Stomach smooth muscle (tissue), 2 donors: ENCODE results near the gene LEMD1.

ENCODE experiments used
- H3K27ac ChIP-seq: one replicate; pipeline ENCODE4 v1.7.0; 2013; ENCODE audit warnings: mild to moderate bottlenecking, low read length, inconsistent platforms
- H3K27me3 ChIP-seq, 2 donors: one replicate each; pipeline ENCODE4 v1.7.0; 2013; ENCODE audit warnings: low read length in 2 of 2; ENCODE audit not compliant: insufficient read depth in 2 of 2, control insufficient read depth in 1 of 2
- H3K36me3 ChIP-seq, 2 donors: one replicate each; pipeline ENCODE4 v1.7.0; 2013; ENCODE audit warnings: low read length in 2 of 2; ENCODE audit not compliant: control insufficient read depth in 2 of 2, insufficient read depth in 2 of 2
- H3K4me1 ChIP-seq: one replicate; pipeline ENCODE4 v1.7.0; 2013; ENCODE audit warnings: low read length; ENCODE audit not compliant: control insufficient read depth, insufficient read depth
- H3K4me3 ChIP-seq, 2 donors: one replicate each; pipeline ENCODE4 v1.7.0; 2013; ENCODE audit warnings: low read length in 2 of 2
- H3K9ac ChIP-seq, 2 donors: one replicate each; pipeline ENCODE4 v1.7.0; 2013; ENCODE audit warnings: low read length in 2 of 2, mild to moderate bottlenecking in 1 of 2
- H3K9me3 ChIP-seq, 2 donors: one replicate each; pipeline ENCODE4 v1.7.0; 2013; ENCODE audit warnings: low read length in 2 of 2; ENCODE audit not compliant: control insufficient read depth in 2 of 2
- donor health status: healthy.
- donor health status: Pancreatic carcinoma.

The LEMD1 gene

DNA sequence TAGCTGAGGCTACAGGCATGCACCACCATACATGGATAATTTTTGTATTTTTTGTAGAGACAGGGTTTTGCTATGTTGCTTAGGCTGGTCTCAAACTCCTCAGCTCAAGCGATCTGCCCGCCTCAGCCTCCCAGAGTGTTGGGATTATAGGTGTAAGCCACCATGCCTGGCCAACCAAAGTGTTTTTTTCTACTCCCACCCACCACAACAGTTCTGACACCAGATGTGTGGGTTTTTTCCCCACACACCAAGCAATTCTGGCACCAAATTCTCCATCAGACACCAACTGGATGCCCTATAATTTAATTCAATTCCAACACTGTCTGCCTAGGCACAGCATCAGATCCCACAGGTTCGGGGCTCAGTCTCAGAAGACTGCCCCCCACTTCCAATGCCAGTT lies 44.5 kb downstream of the LEMD1 start:
- H3K27ac ChIP-seq = no peak overlapping the region
- peaks cover 2 to 15% of the 10 kb centered on the region in 2 donors for H3K27me3 ChIP-seq
- H3K9me3 ChIP-seq = no peaks in the 10 kb centered on the region

DNA sequence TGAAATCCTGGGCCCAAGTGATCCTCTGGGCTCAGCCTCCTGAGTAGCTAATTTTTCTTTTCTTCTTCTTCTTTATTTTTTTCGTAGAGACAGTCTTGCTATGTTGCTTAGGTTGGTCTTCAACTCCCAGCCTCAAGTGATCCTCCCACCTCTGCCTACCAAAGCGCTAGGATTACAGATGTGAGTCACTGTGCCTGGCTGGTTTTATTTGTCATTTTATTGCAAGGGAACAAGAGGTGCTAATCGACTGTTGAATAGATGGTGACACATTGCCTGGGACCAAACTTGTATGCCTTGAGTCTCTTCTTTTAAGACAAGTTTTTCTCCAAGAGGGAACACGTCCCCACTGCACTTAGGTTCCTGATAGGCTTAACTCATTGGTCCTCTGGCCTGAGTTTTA lies 45.1 kb downstream of the LEMD1 start:
- Histone ChIP-seq H3K4me1 (peaks cover 3% of the 10 kb centered on the region), H3K27me3 (peaks cover 2 to 18% of the 10 kb centered on the region in 2 donors), H3K36me3 (no peaks in the 10 kb centered on the region), H3K9me3 (no peaks in the 10 kb centered on the region), H3K4me3 (no peak overlapping the region), H3K9ac (no peak overlapping the region), H3K27ac (no peak overlapping the region)

More for the DNA sequence above, 44.5 kb downstream of the LEMD1 start:
- H3K4me3 ChIP-seq = no peak overlapping the region
- no peaks in the 10 kb centered on the region for H3K36me3 ChIP-seq
- peaks cover 3% of the 10 kb centered on the region for H3K4me1 ChIP-seq
- no peak overlapping the region for H3K9ac ChIP-seq

DNA sequence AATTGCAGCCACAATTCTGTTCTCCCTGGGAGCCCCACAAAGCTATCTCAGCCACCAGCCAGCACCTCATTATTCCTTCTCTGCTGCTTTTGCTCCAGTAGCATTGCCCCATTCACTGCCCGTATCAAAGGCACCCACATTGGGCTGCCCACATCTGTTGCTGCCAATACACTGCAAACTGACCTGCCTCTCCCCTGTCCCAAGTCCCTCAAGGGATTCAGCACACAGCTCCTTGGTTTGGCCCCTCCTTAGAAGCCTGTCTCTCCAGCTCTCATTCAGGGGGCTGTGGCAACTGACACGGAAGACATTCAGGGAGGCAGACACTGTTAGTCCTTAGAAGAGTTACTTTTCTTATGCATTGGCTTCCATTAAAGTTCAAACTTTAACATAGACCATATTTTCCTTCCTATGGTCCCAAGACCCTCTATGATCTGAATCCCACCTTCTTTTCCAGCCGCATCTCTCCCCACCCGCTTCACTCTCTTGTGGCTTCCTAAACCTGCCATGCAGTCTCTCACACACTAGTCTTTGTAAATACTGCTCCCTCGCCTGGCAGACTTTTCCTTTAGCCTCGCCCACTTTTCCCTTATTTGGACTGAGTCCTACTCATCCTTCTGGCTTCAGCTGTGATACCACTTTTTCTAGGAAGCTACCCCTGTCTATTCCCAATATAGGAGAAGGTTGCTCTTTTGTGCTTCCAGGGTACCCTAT lies 45.9 kb downstream of the LEMD1 start:
- no peak overlapping the region for H3K4me3 ChIP-seq
- no peak overlapping the region for H3K9ac ChIP-seq
- H3K27me3 ChIP-seq = peaks cover 2 to 18% of the 10 kb centered on the region in 2 donors
- H3K36me3 ChIP-seq = no peaks in the 10 kb centered on the region
- H3K27ac ChIP-seq = no peak overlapping the region
- H3K4me1 ChIP-seq = peaks cover 3% of the 10 kb centered on the region
- no peaks in the 10 kb centered on the region for H3K9me3 ChIP-seq

DNA sequence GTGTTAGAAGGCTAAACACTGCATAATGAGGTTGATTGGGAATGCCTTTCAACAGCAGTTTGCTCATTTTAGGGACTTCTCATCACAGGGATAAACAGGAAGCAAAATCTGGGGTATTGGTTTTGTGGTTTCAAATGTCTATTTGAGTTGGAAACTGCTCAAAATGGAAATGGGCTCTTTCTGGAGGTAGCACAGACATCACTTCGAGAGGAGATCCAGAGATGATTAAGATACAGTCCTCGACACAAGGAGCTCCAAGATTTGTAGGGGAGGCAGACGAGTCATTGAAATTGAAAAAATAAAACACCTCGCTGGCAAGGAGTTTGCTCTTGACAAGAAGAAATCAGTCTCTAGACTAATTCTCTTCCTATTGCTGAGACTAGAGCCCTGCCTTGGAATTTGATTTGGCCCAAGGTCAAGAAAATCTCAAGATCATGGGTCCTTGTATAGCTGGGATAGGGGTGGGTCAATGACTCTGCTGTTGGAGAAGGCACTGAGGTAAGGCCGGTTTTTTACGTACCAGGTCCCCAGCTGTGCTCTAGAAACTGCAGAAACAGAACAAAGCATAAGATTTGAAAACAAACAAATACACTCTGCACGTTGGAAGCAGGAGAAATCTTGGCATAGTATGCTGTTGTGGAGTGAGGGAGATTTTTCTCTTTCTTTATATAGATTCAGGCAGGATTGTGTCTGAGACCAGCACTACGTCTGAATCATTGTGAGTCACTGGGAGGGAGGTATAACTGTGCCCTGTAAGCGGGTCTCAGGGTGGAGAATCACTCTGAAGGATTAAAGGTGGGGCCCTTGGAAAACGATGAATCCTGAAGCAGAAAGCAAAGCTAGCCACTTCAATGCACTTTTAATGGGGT lies 47.4 kb downstream of the LEMD1 start:
- no peak overlapping the region for H3K27ac ChIP-seq

DNA sequence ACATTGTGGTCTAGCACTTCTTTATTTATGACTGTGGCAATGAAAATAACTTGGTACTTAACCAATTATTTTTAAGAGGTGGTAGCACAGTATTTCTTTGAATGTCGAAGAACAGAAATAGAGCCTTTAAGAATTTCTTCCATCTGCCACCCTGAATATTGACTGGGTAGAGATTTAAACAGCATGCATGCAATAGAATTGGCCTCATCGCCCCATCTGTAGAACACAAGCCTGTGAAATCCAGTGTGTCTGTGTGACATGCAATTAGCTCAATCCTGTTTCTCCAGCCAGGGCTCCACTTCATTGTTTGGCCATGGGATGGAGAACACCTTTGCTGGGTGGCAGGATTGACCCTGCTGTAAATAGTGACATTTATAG lies 48.1 kb downstream of the LEMD1 start:
- H3K9me3 ChIP-seq = no peaks in the 10 kb centered on the region
- H3K36me3 ChIP-seq = no peaks in the 10 kb centered on the region
- H3K27me3 ChIP-seq = peaks cover 2 to 18% of the 10 kb centered on the region in 2 donors
- H3K27ac ChIP-seq = no peak overlapping the region
- H3K4me3 ChIP-seq = no peak overlapping the region
- peaks cover 3% of the 10 kb centered on the region for H3K4me1 ChIP-seq
- no peak overlapping the region for H3K9ac ChIP-seq

More for the DNA sequence above, 47.4 kb downstream of the LEMD1 start:
- Histone ChIP-seq H3K9me3 (no peaks in the 10 kb centered on the region), H3K4me1 (peaks cover 3% of the 10 kb centered on the region), H3K9ac (no peak overlapping the region), H3K36me3 (no peaks in the 10 kb centered on the region), H3K27me3 (peaks cover 2 to 18% of the 10 kb centered on the region in 2 donors), H3K4me3 (no peak overlapping the region)

DNA sequence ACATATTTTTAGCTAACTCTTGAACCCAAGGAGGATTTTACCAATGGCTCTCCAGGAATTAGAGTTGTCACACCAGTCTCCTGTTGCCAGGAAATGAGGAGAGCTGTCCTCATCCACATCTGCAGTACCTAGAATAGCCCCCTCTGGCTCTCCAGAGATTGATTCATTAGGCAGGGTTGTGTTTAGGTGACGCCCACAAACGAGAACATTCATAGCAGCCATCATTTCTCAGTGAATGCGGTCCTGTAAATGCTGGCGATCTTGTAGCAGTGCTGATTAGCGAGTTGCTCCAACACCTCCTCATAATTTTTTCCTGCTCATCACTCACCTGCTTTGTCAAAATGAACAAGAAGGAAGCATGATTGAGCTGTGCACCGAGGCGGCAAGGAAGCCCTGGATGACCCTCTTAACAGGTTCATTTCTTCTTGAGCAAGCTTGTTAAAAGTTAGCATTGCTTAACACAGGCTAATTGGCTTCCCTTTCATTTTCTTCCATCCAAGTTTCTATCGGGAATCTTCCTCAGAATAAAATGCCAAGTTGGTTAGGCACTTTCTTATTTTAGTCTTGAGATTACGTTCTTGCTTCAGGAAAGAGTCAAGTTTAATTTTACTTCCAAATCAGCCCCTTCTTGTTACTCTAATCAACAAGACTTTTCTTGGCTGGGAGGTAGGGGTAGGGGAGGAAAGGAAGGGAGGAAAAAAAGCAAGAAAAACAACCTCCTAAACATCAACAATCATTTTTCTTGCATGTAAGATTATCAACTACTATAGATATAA lies 48.6 kb downstream of the LEMD1 start:
- no peak overlapping the region for H3K27ac ChIP-seq
- no peak overlapping the region for H3K9ac ChIP-seq
- H3K4me3 ChIP-seq = no peak overlapping the region
- H3K4me1 ChIP-seq = peaks cover 3% of the 10 kb centered on the region
- no peaks in the 10 kb centered on the region for H3K9me3 ChIP-seq
- H3K27me3 ChIP-seq = peaks cover 2 to 18% of the 10 kb centered on the region in 2 donors
- H3K36me3 ChIP-seq = no peaks in the 10 kb centered on the region

DNA sequence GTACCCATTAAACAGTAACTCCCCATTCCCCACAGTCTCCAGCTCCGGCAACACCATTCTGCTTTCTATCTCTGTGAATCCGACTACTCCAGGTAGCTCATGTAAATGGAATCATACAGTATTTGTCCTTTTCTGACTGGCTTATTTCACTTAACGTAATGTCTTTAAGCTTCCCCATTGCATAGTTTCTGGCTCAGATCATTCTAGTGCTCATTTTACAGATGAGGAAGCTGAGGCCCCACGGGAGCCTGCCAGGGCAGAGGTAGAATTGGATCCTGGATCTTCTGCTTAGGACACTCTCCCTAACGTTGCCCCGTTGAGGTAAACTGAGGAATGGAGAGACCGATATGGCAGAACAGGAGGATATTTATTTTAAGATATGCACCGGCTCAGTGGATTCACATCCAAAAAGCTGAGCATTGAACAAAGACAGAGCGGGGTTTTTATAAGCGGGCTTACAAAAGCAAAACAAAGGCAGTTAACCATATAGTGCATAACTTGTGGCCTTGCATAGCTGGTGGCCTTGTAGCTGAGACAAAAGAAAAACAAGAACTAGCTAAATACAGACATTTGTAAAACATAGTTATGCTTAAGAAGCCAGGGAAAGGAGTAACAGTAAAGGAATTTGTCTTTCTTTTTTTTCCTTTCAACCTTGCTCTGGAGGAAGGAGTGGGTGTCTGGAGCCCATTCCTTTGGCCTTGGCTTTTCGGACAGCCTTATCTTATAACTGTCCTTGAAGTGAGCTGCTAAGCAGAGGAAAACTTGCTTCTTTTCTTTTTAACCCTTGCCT lies 49.8 kb downstream of the LEMD1 start:
- no peak overlapping the region for H3K9ac ChIP-seq
- no peaks in the 10 kb centered on the region for H3K9me3 ChIP-seq
- no peaks in the 10 kb centered on the region for H3K36me3 ChIP-seq
- peaks cover 3% of the 10 kb centered on the region for H3K4me1 ChIP-seq
- H3K4me3 ChIP-seq = no peak overlapping the region
- peaks cover 2 to 20% of the 10 kb centered on the region in 2 donors for H3K27me3 ChIP-seq
- H3K27ac ChIP-seq = no peak overlapping the region

DNA sequence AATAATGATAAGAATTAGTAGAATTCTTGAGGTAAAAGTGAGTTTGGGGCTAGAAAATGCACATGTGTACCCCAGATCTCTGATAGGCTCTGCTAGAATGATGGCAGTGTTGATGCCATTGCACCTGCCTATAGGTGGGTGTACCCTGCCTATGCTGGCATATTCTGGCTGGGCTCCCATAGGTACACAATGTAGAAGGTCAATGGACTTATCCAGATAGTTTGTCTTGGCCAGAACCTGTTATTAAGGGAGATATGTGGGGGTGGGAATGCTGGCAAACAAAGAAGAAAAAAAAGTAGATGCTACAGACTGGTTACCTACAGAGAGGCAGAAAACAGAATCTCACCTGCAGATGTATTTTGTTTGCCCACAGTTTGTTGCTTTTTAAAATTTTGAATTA lies 51.1 kb downstream of the LEMD1 start:
- H3K27me3 ChIP-seq = peaks cover 2 to 20% of the 10 kb centered on the region in 2 donors
- H3K27ac ChIP-seq = no peak overlapping the region
- H3K4me1 ChIP-seq = peaks cover 3% of the 10 kb centered on the region
- no peaks in the 10 kb centered on the region for H3K9me3 ChIP-seq
- no peaks in the 10 kb centered on the region for H3K36me3 ChIP-seq
- no peak overlapping the region for H3K9ac ChIP-seq
- no peak overlapping the region for H3K4me3 ChIP-seq

DNA sequence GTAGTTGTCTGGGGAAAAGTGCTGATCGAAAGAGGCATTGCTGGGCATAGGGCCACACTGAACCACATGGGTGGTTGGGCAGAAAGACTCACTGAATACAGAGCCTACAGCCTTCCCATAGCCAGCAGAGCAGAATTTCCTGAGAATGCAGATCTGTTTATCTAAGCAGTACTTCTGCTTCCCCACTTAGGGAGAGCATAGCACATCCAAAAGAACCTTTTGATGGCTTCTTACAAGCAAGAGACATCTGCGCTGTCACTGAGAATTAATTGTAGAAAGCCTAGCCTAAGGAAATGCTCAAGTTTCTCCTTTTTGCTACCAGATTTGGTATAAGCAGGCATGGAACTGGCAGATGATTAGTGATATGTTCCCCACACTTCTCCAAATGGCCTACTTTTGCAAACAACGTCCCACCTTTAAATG lies 52.1 kb downstream of the LEMD1 start:
- no peak overlapping the region for H3K27ac ChIP-seq
- H3K27me3 ChIP-seq = peaks cover 2 to 16% of the 10 kb centered on the region in 2 donors
- no peak overlapping the region for H3K9ac ChIP-seq
- H3K36me3 ChIP-seq = no peaks in the 10 kb centered on the region
- H3K9me3 ChIP-seq = no peaks in the 10 kb centered on the region
- H3K4me1 ChIP-seq = peaks cover 3% of the 10 kb centered on the region
- H3K4me3 ChIP-seq = no peak overlapping the region

DNA sequence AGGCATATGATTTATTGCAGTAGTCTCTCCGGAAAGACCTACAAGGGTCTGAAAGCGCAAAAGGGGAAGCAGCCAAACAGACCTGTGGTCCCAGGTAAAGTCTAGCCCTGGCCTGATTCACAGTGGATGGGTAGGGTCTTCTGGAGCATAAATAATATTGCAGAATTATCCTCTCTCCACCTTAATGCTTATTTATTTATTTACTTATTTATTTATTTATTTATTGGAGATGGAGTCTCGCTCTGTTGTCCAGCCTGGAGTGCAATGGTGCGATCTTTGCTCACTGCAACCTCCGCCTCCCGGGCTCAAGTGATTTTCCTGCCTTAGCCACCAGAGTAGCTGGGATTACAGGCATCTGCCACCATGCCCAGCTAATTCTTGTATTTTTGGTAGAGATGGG lies 53.4 kb downstream of the LEMD1 start:
- H3K4me1 ChIP-seq = no peaks in the 10 kb centered on the region
- H3K27ac ChIP-seq = no peak overlapping the region
- H3K9ac ChIP-seq = no peak overlapping the region
- H3K36me3 ChIP-seq = no peaks in the 10 kb centered on the region
- peaks cover 2 to 8% of the 10 kb centered on the region in 2 donors for H3K27me3 ChIP-seq
- no peak overlapping the region for H3K4me3 ChIP-seq
- H3K9me3 ChIP-seq = no peaks in the 10 kb centered on the region
